Motor neuron (in vitro differentiated cells): ENCODE results near the gene KRT3. TPM values are rescaled to one million over a fixed set of nuclear protein-coding genes. Genes with fewer than 3 reads are reported as not detected.

ENCODE experiments used
- ATAC-seq, 8 experiments: fragments of 200-7000 bp; cut with Tn5 transposase; replicated peaks in 6 of 8; 2 replicates each; pipeline ENCODE4 v1.8.0; 2021; ENCODE audit warnings: mild to moderate bottlenecking in 8 of 8, moderate library complexity in 8 of 8
- H3K27ac ChIP-seq, 2 donors: fragments of 250-450 bp; sonication (Bioruptor Pico); 2 replicates each; pipeline ENCODE4 v1.9.0; 2021; ENCODE audit warnings: antibody characterized with exemption in 2 of 2, mild to moderate bottlenecking in 2 of 2, moderate library complexity in 1 of 2
- H3K4me1 ChIP-seq, 2 donors: fragments of 250-450 bp; sonication (Bioruptor Pico); replicated peaks in 1 of 2; 2 replicates each; pipeline ENCODE4 v1.6.1; 2021; ENCODE audit warnings: antibody characterized with exemption in 2 of 2, mild to moderate bottlenecking in 2 of 2, moderate library complexity in 1 of 2
- H3K4me3 ChIP-seq, 5 donors: fragments of 250-450 bp; sonication (Bioruptor Pico); 2 replicates each; pipeline ENCODE4 v1.9.0; 2021; ENCODE audit warnings: antibody characterized with exemption in 5 of 5, mild to moderate bottlenecking in 5 of 5, moderate library complexity in 4 of 5
- WGBS, 10 experiments: fragments of 450-650 bp; shearing (Covaris generic); methylation state at CpG; one replicate each; pipeline ENCODE4 v1.0.0; 2022; 5-methylcytosine and 5-hydroxymethylcytosine counted together
- in situ Hi-C, 9 experiments: fragments of 400-800 bp; cut with MboI; loops; one replicate each; pipeline ENCODE4 v1.15.0; 2021; ENCODE audit warnings: low sequenced_read_pairs in 9 of 9, low pct_unique_long_range_greater_than_20kb in 2 of 9; ENCODE audit not compliant: unreplicated experiment in 9 of 9
- total RNA-seq, 8 experiments: library from RNA; unstranded; fragments of 300-600 nt; gene quantifications; 2 replicates each; pipeline versions ENCODE4 v1.2.3 to v1.2.4, GENCODE V29; 2022

The KRT3 gene
- total RNA-seq, 8 experiments from 2014 or later = 0.24 to 0.66 (median 0.25) TPM; not detected in 4

DNA sequence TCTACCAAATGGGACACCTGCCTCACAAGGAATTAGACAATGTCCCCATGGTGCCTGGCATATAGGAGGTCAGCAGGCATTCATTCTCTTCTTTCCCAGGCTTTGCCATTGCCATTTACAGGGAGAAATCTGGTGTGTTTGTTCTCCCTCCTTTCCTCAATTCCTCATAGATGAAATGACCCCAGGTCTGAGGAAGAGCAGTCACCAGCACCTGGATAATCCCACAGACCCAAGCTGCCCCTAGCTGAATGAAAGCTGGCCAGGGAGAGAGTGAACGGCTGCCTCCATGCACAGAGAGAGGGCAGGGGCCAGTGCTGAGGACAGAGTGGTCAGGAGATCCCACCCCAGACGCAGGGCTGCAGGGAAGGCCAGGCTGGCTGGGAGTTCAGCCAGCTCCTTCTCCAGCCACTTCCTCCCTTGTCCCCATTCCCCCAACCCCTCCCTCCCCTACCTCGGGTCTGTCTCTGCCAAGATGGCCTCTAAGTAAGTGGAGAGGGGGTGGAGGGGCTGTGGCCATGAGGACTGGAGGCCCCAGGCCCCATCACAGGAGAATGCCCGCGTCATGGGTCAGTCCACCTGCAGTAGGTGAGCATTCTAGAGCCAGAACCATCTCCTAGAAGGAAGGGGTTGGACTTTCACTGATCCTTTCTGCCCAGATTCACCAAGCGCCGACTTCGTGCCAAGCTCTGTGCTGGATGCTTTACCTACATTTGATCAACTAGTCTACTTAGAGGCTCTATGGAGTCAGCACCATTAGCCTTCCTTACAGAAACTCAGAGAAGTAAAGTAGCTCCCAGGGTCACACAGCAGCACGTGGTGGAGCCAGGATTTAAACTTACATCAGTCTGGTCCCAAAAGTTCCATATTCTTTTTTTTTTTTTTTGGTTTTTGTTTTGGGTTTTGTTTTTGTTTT, 20.0 kb upstream of the KRT3 start:
- H3K4me1 ChIP-seq = peaks cover 0 to 6% of the 10 kb centered on the region in 2 donors
- WGBS, 10 experiments = 78 to 100% (median 89%) methylated on average over 3 to 4 of the region's 9 CpGs; no CpG with 5 or more reads in 7 of the 10 experiments
- ATAC-seq = no peak
- in situ Hi-C loops = no loop called here
- H3K4me3 ChIP-seq = no peak overlapping the region
- no peak overlapping the region for H3K27ac ChIP-seq

DNA sequence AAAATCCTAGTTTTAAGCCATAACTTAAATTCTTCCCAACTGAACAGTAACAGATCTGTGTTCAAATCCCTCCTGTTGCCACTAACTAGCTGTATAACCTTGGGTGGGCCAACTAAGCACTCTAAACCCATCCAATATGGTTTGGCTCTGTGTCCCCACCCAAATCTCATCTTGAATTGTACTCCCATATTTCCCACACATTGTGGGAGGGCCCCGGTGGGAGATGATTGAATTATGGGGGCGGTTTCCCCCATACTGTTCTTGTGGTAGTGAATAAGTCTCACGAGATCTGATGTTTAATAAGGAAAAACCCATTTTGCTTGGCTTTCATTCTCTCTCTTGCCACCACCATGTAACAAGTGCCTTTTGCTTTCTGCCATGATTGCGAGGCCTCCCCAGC, 19.2 kb upstream of the KRT3 start:
- ATAC-seq = no peak
- no peak overlapping the region for H3K4me3 ChIP-seq
- H3K27ac ChIP-seq = no peak overlapping the region
- in situ Hi-C loops = no loop called here
- peaks cover 0 to 6% of the 10 kb centered on the region in 2 donors for H3K4me1 ChIP-seq
- 48 to 89% (median 80%) methylated on average over 1 to 4 of the region's 4 CpGs; no CpG with 5 or more reads in 1 of the 10 experiments for WGBS, 10 experiments

DNA sequence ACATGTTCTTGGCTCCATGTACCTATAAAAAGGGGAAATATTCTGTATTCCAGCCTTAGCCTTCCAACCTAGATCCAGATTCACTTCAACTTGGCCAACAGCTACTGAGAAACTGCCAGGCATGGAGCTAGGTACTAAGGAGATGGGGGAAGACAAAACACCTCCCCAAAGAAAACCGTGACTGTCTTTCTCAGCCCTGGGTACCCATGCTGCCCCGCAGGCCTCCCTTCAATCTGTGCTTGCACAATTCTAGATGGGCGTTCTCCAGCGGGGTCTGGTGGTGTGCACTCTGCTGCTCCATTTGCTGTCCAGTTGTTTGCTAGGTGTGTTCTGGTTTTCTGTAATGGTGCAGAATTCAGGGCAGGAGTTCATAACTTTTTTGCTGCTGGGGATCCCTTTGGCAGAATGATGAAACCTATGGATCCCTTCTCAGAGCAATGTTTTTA, 18.8 kb upstream of the KRT3 start:
- no peak overlapping the region for H3K4me3 ChIP-seq
- ATAC-seq = no peak
- WGBS, 10 experiments = 0 to 100% (median 64%) methylated on average over 1 to 3 of the region's 4 CpGs; no CpG with 5 or more reads in 6 of the 10 experiments
- peaks cover 0 to 6% of the 10 kb centered on the region in 2 donors for H3K4me1 ChIP-seq
- H3K27ac ChIP-seq = no peak overlapping the region
- in situ Hi-C loops = no loop called here

DNA sequence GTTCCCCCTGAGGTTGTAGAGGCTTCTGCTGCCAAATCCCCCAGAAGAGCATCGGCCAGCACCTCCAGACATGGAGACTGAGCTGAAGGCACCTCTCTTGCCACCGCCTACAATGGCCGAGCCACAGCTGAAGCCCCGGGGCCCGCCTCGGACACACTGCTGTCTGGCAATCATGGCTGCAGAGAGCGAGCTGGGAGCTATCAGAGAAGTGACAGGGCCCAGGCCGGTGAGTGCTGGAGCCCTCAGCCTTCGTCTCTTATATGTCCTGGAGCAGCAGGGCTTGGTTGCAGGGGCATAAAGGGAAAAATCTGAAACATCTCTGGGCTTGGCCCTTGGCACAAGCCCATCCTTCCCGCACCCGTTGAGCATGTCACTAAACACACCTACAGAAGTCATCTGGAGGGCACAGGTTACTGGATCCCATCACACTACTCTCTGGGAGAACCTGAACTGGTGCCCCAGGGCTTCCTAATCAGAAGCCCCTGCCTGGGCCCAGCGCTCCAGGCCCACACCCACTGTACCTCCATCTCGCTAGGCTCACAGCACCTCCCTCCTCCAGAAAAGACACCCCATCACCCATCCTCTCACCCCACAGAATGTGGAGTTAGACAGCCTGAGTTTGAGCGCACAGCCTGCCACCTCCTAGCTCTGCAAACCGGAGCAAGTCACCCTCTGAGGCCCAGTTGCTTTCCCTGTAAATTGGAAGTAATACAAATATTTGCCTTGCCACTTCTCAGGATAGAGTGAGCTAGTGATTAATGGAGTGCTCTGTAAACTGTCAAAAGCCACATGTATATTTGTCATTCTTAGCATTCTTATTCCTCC, 18.2 kb upstream of the KRT3 start, which contains the start of gene KRT4:
Gene KRT4 (minus strand): TSS at position 232 of the 825 bp plus-strand sequence. CDS start 58 bp downstream, at position 174.
- Histone ChIP-seq H3K4me1 (peaks cover 0 to 6% of the 10 kb centered on the region in 2 donors), H3K27ac (no peak within 1 kb of the TSS), H3K4me3 (no peak within 1 kb of the TSS)
- peak in 1 of 8 experiments; percentile 91 for ATAC-seq
- WGBS, 10 experiments = 27 to 100% (median 92%) methylated on average over 1 to 5 of the region's 15 CpGs; no CpG with 5 or more reads in 3 of the 10 experiments
- in situ Hi-C loops = no loop called here

DNA sequence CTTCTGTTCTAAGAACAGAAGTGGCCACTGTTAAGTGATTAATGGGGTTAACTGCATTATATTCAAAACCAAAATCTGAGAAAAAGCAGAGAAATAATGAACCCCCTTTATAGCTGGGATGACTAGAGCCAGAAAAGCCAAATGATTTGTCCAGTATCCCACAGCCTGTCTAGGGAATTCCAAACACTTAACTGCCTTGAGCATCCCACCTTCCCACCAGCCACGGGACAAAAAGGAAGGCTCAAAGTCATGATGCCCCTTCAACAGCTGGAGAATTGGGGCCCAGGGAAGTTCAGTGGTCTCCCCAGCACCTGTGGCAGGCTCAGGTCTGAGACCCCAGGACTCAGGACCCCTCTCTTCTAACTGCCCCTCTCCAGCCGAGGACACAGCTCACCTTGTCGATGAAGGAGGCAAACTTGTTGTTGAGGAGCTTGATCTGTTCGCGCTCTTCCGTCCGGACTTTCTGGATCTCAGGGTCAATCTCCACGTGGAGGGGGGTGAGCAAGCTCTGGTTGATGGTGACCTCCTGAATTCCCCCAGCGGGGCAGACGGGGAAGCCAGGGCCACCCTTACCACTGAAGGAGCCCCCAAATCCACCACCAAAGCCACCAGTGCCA, 17.4 kb upstream of the KRT3 start:
- in situ Hi-C loops = no loop called here
- Histone ChIP-seq H3K27ac (no peak overlapping the region), H3K4me1 (peaks cover 0 to 2% of the 10 kb centered on the region in 2 donors), H3K4me3 (no peak overlapping the region)
- no peak for ATAC-seq
- WGBS, 10 experiments = 17 to 74% (median 60%) methylated on average over 1 to 5 of the region's 10 CpGs; no CpG with 5 or more reads in 5 of the 10 experiments

DNA sequence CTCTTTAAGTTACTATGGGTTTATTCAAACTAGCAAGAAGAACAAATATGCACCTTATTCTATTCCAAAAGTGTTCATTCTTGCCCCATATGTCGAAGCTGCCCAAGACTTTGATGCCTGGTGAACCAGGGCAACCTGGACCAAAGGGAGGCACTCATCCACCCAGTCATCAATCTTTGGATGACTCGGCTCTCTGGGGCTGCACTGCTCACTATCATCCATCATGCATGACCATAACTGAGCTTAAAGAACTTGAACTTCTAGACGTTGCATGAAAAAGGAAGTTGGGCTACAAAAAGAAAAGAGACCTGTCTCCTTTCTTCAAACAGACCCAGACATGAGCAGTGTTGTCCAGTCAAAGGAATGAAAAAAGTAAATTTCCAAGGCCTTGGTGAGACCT, 16.8 kb upstream of the KRT3 start:
- Histone ChIP-seq H3K4me1 (peaks cover 0 to 2% of the 10 kb centered on the region in 2 donors), H3K27ac (no peak overlapping the region), H3K4me3 (no peak overlapping the region)
- in situ Hi-C loops = no loop called here
- ATAC-seq = peak in 1 of 8 experiments; percentile 16
- 7 to 80% (median 35%) methylated on average over 1 to 3 of the region's 3 CpGs for WGBS, 10 experiments

DNA sequence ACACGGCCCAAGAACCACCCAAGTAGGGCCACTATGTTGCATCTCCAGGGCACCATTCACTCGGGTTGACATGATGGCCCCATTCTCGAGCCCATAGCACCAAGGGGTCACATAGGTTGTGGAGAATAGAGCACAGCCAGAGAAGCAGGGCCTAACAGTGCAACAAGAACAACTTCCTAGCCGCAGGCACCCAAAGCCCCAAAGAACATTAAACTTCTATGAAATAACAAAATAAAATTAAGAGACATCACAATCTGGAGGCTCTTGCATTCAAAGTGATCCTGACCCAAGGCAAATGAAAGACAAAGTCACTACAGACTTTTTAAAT, 16.1 kb upstream of the KRT3 start:
- ATAC-seq = no peak
- Histone ChIP-seq H3K27ac (no peak overlapping the region), H3K4me3 (no peak overlapping the region), H3K4me1 (peaks cover 0 to 2% of the 10 kb centered on the region in 2 donors)
- WGBS, 10 experiments = 0 to 67% (median 31%) methylated on average over 1 to 4 of the region's 4 CpGs; no CpG with 5 or more reads in 3 of the 10 experiments
- in situ Hi-C loops = no loop called here

DNA sequence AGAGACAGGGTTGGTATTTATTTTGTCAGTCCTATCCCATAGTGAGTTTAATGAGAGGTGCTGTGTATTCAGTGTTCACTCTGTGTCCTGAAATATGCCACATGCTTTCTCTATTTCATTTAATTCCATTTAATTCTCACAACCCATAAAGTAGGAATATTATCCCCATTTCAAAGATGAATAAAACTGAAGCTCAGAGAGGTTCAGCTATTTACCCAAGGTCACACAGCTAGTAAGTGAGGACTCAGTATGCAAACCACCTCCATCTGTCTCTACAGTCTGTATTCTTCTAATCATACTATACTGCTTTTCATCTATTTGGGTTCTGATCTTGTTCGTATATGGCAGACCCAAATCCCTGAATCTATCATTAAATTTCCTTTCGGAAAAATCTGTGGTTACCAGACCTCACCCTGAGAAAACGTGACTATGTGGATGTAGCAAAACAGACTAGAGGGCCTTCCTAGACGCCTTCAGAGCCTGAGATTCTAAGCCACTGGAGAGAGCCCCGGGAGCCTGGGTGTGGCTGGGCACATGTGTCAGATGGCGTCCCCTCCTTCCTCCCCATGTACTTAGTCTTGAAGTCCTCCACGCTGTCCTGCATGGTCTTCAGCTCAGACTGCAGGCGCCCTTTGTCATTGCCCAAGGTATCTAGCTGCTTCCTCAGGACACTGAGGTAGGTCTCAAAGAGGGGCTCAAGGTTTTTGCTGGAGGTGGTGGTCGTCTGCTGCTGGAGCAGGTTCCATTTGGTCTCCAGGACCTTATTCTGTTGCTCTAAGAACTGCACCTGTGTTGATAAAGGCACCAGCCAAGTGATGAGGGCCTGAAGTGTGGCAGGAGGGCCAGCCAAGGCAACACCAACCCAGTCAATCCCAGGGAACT, 15.5 kb upstream of the KRT3 start:
- in situ Hi-C loops = no loop called here
- WGBS, 10 experiments = 0 to 91% (median 73%) methylated on average over 2 to 7 of the region's 9 CpGs; no CpG with 5 or more reads in 2 of the 10 experiments
- Histone ChIP-seq H3K4me3 (no peak overlapping the region), H3K4me1 (peaks cover 0 to 2% of the 10 kb centered on the region in 2 donors), H3K27ac (no peak overlapping the region)
- no peak for ATAC-seq

DNA sequence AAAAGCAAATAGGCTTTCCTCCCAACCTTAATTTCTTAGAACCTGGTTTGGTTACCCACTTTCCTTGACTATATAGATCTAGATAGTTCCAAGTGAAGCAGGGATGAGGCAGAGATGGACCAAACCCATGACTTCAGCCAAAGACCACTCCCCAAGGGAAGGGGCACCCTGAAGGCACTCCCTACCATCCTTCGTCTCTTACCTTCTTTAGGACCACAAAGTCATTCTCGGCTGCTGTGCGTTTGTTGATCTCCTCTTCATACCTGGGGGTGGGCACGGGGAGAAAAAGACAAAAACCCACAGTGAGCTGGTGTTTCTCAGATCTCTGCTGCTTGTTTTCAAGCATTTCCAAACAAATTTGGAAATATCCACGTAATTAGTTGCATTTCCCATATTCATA, 14.6 kb upstream of the KRT3 start:
- no peak for ATAC-seq
- Histone ChIP-seq H3K4me3 (no peak overlapping the region), H3K27ac (no peak overlapping the region), H3K4me1 (peaks cover 0 to 2% of the 10 kb centered on the region in 2 donors)
- 0 to 100% (median 55%) methylated on average over 1 to 5 of the region's 5 CpGs for WGBS, 10 experiments
- in situ Hi-C loops = no loop called here

DNA sequence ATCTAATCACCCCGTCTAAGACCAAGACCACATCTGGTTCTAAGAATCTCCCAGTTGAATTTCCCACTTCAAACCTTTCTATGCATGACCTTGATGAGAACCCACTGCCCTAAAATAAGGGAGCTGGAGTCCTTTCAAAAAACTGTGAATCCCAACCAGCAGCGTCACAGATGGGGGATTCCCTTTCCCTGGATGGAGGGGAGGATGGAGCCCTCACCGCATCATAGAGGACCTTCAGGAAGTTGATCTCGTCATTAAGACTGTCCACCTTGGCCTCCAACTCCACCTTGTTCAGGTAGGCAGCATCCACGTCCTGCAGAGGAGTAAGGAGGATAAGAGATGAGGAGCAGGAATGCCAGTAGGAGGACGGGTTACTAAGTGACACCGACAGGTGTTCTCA, 13.2 kb upstream of the KRT3 start:
- Histone ChIP-seq H3K27ac (no peak overlapping the region), H3K4me1 (peaks cover 0 to 2% of the 10 kb centered on the region in 2 donors), H3K4me3 (no peak overlapping the region)
- in situ Hi-C loops = no loop called here
- WGBS, 10 experiments = 0 to 100% (median 62%) methylated on average over 1 to 5 of the region's 7 CpGs
- ATAC-seq = no peak

DNA sequence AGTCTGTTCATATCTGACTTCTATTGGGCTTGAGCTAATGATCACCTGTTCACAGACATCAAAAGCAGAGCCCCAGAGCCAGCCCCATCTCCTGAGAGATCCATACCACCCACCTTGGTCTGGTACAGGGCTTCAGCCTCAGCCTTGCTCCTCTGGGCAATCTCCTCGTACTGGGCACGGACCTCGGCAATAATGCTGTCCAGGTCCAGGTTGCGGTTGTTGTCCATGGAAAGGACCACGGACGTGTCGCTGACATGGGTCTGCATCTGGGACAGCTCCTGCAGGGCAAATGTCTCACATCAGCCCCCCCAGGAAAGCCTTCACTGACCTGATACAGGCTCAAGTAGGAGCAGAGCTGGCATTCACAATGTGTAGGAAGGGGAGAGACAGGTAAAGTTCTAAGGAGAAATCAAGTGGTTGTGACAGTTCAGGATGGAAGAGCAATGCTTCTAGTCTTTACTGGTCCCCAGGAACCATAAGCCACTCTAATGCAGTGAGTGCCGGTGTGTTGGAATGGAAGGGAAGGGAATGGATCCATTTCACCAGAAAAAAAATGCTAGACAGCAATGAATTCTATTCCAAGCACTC, 12.8 kb upstream of the KRT3 start:
- in situ Hi-C loops = no loop called here
- H3K4me1 ChIP-seq = peaks cover 0 to 2% of the 10 kb centered on the region in 2 donors
- no peak overlapping the region for H3K27ac ChIP-seq
- no peak for ATAC-seq
- WGBS, 10 experiments = 40 to 100% (median 72%) methylated on average over 1 to 5 of the region's 8 CpGs; no CpG with 5 or more reads in 4 of the 10 experiments
- no peak overlapping the region for H3K4me3 ChIP-seq
